ENCODE data around the gene TESMIN.

Gene TESMIN

DNA sequence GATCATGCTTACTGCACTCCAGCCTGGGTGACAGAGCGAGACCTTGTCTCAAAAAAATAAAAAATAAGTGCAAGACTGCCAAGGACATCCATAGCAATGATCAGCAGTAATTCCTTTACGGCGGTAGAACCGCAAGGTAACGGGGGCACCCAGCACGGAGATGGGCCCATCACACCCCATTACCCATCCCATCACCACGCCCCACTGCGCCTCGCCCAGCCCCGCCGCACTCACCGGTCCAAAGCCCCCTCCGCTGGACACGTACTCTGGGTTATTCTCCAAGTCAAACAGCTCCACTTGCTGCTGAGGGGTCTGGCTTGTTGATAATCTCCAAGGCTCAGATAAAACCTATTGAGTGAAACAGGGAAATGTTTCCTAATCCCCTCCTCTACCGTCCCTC, 8.7 kb upstream of the TESMIN start:
- DNase-seq, result no peak

DNA sequence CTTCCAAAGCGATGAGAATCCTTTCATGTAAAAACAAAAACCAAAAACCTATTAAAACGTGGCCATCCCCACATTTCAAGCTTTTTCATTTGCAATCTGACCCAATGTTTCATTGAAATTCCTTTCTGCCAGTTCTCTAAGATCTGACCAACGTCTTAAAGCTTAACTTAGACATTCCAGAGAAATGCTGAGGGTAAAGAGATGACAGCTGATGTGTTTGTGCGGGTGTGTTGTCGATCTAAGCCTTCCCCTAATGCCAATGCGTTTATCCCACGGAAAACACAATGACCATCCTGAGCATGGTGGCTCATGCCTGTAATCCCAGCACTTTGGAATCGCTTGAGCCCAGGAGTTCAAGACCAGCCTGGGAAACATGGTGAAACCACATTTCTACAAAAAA, 6.4 kb upstream of the TESMIN start:
- no peak for DNase-seq

DNA sequence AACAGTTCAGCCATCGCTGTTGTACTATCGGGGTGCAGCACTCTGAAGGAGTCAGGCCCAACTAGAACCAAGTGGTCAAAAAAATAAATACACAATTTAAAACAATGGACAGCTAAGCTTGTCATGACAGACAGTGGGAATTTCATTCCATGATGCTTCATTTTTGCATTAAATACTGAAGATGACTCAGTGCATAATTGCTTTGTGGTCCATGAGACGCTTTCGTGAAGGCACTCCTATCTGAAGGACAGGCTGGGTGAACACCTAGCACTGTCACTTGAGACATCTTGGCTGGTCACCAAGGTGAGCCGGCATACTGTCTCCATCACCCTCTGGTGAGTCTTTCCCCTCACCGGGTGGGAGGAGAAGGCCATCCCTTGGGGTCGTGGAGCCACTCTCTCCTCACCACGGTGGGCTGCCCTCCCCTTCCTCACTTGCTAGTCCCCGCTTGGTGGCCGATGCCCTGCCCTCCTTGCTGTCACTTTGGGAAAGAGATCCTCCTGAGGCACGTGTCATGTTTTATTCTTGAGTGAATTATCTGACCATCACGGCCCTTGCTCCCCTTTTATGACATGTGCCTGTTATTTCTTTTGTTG, 4.9 kb upstream of the TESMIN start:
- DNase-seq, result no peak

DNA sequence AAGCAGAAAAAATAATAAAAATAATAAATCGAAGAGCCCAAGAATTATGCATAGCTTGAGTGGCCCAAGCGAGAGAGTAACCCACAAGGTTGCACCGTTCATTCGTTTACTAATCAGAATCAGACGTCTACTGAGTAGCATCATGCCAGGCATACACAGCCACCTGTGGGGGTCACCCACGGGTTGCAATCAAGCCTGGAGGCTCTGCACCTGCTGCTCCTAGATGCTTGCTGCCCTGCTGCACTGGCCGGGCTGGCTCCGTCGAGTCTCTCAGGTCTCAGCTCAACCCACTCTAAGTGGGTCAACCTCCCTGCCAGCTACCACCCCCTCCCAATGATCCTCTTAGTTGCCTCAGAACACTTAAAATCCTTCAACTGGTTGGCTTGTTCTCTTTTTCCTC, 2.0 kb upstream of the TESMIN start:
- DNase-seq, result no peak

DNA sequence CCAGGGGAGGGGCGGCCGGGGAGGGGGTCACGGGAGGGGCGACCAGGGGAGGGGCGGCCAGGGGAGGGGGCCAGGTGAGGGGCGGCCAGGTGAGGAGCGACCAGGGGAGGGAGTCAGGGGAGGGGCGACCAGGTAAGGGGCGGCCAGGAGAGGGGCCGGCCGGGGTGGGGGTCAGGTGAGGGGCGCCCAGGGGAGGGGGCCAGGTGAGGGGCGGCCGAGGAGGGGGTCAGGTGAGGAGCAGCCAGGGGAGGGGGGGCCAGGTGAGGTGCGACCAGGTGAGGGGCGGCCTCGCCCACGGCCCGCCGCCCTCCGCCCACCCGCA, 355 bp downstream of the TESMIN start:
- no peak for DNase-seq

DNA sequence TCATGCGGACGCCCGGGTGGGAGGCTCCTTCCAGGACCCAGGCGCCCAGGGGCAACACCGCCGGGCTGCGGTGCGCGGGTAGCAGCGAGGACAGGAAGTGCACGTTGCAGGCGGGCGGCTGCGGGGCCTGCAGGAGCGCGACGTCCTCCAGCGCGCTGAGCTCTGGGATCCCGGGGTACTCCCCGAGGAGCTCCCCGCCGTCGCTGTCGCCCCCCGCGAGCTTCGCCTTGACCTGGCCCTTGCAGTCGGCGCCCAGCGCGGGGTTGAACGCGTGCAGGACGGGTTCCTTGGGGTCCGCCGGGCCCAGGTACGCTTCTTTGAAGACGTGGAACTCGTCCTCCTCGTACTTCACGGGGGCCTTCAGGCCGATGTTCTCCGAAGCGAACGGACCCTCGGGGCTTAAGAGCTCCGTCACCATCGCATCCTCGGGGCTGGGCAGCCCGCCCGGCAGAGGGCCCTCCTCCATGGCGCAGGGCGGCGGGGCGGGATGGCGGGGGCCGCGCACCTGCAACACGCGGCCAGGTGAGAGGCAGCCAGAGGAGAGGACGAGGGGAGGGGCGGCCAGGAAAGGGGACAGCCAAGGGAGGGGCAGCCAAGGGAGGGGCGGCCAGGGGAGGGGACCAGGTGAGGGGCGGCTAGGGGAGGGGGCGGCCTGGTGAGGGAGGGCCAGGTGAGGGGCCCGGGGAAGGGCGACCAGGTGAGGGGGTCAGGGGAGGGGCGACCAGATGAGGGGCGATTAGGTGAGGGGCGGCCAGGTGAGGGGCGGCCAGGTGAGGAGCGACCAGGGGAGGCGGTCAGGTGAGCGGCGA, 921 bp downstream of the TESMIN start:
- no peak for DNase-seq

DNA sequence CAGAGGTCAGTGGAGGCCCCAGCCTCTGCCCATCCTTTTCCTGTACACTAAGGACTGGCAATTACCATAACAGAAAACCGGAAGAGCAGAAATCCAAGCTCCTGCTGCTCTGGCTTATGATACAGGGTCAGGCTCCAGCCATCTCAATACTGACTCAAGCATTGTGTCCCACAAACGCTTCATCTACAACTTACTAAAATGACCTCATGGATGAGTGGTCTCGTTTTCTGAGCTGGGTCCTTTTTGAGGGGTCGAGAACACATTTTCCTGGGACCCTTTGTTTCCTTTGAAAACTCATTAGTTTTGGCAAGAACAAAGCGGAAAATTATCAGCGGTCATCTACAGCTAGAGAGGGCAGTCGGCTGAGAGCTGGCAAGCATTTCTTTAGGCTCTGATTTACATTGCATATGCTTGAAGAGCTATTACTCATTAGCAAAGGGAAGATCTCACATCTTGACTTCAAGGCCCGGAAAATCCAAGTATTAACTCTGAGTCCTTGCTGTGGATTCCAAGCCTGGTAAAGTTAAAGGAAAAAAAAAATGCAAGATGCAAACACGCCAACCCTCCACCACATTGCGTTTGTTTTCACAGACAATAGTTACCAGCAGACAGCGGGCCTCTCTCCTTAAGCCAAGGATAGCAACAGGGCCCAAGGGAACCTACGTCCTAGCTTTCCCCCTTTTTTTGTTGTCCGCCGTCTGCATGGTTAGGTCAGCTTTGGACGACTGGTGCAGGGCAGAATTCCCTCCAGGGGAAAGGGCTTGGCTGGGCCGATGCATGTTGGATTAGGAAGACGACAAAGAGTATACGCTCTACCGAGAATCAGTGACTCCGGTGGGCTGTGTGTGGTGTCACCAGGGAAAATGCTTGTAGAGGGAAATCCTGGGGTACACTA, 1.8 kb downstream of the TESMIN start:
- DNase-seq, result no peak

DNA sequence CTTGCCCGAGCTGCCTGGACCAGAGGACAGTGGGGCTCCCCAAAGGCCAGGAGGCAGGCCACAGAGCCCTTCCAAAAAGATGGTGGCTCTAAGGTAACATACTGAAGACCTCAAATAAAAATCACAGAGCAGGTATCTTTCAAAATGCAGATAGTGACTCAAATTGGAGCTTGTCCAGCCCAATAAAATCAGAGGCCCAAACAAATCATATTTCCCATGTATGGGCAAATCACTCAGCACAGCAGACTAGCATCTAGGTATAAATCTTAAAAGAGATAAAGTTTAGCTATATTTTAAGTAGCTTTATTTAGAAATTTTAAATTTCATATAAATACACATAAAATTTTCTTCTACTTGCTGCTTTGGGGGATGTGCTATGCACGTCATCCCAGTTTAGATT, 3.3 kb downstream of the TESMIN start:
- no peak for DNase-seq

DNA sequence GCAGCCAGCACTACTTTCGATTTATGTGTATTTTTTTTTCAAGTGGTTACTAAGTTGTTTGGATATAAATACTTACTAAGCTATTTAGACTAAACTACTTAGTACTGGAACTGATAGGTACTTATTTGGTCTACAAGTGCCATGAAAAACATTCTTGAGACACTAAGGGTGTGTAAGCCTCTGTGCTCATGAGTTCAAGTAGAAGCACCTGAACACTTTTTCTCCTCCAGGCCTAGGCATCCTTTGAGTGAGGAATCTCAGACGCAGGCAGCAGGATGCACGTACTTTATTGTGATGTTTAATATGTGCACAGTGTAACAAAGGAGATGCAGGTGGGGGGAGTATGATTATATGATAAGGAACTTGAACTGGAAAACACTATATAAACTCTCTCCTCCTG, 7.8 kb downstream of the TESMIN start:
- DNase-seq, result no peak

DNA sequence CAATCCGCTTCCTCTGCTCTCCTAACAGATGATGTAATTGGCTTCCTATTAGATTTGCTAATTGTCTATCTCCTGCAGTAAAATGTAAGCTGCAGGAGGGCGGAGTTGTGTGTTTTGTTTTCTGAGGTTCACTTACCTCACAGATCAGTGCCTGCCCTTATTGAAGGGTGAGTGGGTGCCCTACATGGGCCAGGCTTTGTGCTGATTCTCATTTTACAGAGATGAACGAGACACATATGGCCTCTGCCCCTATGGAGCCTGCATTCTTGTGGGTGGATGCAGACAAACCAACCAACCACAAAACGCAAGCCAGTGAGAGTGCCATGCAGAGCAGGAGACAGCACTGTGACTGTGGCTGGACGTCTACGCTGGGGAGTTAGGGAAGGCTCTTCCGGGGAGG, 9.9 kb downstream of the TESMIN start:
- no peak for DNase-seq

DNA sequence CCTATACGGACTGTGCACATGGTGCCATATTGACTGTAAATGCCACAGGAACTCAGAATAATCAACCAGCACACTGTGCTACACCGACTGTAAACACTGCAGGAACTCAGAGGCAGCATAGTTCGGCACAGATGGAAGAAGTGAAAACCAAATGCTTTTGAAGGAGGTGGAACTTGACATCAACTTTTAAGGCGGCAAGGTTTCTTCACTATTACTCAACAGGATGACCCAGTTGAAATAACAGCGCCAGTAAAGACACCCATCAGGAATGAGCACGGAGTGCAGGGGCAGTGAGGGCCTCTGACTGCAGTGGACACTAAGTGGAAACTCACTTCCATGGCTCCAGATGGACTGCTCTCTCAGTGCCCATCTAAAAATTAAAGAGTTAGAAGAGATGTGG, 15.7 kb downstream of the TESMIN start:
- no peak for DNase-seq

DNA sequence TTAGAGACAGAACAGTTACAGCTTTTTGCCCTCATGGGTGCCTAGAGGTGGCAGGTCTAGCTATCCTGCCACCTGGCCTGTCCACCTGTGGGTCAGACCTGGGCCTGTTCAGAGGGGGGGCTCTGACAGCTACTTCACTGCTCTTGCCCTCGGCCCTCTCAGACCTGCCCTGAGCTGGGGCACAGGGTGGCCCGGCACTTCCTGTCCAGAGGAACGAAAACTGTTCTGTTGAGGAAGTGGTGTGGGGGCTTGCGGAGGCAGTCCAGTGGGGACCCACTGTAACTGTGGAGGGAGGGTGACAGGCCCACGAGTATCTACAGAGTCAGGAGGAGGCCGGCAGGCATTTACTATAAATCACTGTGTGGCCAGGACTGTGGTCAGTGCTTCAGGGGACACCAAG, 16.2 kb downstream of the TESMIN start:
- no peak for DNase-seq

DNA sequence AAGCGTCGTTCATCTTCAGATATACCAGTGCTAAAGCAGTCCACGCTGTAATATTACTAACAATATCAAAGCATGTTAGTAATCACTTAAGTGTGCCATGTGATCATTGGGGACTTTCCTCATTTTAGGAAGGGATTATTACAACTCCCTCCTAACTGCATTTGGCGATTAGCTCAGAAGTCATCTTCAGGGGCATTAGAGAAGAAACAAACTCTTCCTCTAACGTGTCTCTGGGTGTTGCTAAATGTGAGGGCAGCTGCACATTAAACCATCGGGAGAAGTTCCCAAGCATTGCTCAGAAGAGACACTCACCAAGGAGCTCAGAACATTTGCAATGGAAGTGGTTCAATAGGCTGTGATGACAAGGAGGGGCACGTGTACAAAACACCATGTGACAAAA, 17.2 kb downstream of the TESMIN start:
- no peak for DNase-seq

DNA sequence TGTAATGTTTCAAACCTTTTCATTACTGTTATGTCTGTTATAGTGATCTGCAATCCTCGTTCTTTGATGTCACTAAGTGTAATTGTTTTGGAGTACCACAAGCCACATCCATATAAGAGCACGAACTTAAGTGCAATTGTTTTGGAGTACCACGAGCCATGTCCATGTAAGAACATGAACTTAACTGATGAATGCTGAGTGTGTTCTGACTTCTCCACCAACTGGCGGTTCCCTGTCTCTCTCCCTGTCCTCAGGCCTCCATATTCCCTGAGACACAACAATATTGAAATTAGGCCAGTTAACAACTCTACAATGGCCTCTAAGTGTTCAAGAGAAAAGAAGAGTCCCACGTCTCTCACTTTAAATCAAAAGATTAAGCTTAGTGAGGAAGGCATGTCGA, 23.5 kb downstream of the TESMIN start:
- no peak for DNase-seq

DNA sequence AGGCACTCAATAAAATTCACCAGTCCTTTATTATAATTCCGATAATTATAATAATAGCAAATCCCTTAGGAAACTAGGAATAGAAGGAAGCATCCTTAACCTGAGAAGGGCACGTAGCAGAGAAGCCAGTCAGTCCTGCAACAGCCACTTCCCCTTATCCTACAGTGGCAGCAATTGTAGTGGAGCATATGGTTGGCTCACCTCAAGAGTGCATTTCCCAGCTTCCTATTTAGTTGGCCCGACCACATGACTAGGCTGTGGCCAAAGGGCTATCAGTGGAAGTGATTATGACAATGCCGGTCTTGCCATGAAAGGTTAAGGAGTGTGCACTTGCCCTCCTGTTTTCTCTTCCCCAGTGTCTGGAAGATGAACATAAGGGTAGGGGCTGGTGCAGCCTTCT, 27.0 kb downstream of the TESMIN start:
- no peak for DNase-seq

DNA sequence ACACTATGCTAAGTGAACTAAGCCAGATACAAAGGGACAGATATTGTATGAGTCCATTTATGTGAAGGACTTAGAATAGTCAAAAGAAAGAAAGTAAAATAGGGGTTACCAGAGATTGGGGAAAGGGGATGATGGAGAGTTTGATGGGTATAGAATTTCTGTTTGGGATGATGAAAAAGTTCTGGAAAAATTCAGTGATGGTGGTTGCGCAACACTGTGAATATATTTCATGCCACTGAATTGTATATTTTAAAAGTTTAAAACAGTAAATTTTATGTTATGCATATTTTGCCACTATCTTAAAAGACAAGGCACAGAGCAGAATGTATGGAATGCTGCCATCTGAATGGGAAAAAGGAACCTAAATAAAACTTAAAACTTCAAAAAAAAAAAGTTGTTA, 29.2 kb downstream of the TESMIN start:
- DNase-seq, result no peak

DNA sequence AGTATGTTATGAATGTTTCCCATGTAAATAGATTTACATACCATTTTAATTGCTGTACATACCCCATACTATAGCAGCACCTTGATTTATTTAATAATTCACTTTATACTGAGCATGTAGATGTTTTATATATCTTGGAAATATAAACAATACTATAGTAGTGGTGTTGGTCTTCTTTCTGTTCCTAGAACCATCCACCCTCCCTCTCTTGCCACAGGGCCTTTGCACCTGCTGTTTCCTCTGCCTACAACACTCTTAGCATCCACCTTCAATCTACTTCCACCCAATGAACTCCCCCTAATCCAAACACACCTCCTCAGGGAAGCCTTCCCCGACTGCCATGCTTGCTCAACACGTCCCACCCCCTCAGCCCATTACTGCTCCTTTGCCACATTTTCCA, 30.2 kb downstream of the TESMIN start:
- DNase-seq, result no peak

DNA sequence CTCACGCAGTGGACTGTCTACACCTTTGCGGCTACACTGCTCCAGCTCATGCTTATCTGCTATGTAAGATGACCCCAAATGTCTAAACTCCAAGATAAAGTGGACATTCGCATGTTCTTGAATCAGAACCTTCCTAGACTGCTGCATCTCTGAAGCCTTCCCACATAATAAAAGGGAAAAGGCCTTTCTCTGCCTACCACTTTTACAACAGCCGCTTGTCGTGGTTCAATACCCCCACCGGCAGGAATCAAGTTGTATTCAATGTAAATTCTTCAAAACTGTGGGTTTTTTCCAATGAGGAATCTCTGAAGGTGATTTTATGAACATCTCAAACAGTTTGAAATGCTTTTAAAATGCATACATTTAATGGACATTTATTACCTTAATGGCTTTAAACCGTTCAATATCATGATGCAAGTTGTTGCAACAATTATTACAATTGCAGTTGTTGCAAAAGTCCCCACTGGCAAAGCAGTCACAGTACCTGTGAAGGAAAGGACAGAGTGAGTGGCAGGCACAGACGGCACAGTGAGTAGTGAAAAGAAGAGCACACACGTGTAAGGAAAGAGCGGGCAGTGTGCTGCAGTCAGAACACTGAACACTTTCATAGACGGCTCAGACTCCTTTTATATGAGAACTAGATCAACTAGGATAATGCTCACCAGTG, 35.7 kb downstream of the TESMIN start:
- DNase-seq, result no peak

DNA sequence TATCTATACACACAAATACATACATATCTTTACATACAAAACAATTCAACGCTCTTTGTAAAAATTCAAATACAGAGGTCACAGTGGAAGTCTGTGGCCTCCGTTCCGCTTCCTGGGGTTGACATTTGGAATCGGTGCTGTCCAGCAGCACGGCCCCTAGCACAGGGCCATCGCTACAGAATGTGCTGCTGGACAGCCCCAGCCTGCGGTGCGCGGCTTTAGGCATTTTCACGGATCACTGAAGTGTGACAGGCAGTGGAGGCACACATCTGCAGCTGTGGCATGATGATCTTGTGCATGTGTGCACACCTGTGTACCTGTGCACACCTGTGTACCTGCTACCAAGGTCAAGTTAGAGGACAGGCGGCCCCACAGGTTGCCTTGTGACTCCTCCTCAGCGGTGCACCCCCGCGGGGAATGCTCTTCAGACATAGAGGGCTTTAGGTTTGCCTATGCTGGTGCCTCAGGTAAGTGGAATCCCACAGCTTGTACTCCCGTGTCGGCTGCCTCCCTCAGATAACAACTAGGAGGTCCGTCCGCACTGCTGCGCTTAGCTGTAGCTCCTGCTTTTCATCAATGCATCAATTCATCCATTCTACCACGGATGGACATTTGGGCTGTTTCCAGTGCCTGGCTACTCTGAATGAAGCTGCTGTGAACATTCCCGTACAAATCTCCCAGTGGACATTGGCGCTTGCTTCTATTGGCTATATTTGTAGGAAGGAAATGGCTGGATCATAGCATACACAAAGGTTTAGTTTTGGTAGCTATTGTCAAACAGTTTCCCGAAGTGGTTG, 37.1 kb downstream of the TESMIN start:
- DNase-seq, result no peak

DNA sequence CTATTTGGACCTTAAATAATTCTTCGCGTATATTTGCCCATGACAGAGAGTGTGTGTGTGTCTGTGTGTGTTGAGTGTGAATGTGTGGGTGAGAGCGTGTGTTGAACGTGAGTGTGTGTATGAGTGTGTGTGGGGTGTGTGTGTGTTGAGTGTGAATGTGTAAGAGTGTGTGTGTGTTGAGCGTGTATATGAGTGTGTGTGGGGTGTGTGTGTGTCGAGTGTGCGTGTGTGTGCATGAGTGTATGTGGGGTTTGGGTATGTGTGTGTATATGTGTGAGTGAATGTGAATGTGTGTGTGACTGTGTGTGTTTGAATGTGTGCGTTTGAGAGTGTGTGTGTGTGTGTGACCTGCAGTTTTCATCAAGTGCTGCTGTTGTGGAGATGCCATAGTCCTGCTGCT, 40.2 kb downstream of the TESMIN start:
- DNase-seq, result no peak

DNA sequence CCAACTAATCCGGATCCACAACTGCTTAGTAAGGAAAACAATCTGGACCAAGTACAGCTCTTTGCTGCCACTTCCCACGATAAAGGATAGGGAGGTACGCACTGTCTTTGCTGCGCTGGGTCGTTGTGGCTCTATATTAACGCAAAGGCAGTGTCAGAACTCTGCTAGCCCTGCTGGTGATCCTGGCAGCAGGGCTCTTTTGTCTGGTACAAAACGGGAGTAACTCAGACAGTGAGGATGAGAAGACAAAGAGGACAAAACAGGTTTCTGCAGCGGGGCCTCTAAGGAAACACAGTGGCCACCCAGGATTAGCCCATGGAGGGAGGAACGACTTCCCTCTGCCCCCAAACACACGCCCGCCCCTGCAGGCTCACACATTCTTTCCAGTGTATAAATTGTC, 40.9 kb downstream of the TESMIN start:
- DNase-seq, result no peak

DNA sequence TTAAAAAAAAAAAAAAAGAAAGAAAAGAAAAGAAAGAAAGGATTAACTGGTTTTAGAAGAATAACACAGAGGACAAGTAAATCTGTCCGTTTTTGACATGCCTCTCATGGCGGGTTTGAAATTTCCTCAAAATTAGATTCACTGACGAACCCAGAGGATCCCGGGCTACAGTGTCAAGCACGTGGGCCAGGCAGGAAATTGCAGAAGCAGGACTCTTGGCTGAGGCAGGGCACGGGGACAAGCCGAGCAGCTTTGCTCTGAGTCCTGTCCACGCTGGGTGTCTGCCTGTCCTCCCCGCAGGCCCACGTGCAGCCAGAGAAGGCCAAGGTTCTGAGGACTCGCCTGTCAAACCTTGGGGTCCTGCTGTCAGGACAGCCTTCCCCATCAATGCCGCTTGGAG, 42.3 kb downstream of the TESMIN start:
- no peak for DNase-seq

DNA sequence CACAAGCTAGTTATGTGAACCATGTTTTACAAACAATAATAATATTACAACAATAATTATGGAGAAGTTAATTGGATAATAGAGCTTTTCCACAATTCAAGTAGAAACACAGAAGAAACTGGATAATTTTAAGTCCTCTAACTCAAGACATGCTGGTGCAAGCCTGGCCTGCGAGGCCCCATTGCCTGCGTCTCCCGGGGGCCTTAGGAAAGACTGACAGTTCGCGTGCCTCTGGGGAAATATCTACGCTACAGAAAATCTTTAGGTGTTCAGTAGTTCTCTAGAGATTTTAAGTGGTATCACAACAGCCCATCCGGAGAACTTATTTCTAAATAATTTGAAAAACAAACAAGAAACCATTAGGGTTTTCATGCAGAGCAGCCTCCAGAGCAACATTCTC, 43.8 kb downstream of the TESMIN start:
- DNase-seq, result no peak
